OCI-LY7 (cell line): ENCODE measurements around the gene CLDN16.

Source experiments
- CTCF ChIP-seq: fragments of 200-600 bp; sonication (generic); conservative IDR thresholded peaks from 2 replicates; pipeline ENCODE4 v1.5.1; 2014; ENCODE audit warnings: mild to moderate bottlenecking, antibody characterized with exemption, low read length, moderate library complexity, mixed read lengths
- EZH2phosphoT487 ChIP-seq: fragments of 200-600 bp; sonication (generic); IDR thresholded peaks from 2 replicates; pipeline ENCODE4 v1.6.1; 2018; ENCODE audit warnings: low read depth, borderline replicate concordance, mild to moderate bottlenecking, mixed run types, antibody characterized with exemption, low read length, moderate library complexity, mixed read lengths

GRCh38 chr3:190458040-190458439, 70.1 kb downstream of the CLDN16 start:
- TF ChIP-seq CTCF = no peak
- TF ChIP-seq EZH2phosphoT487 = no peak
